Lower leg skin (tissue), 4 donors: ENCODE measurements around the gene IDH3G. TPM values are rescaled to one million over a fixed set of nuclear protein-coding genes. Genes with fewer than 3 reads are reported as not detected.
A peak's percentile ranks its signal among the peaks of the same experiment; 100 is the strongest.

ENCODE experiments used
- DNase-seq, 2 donors: peaks; one replicate each; pipeline ENCODE4 v3.0.0-alpha.2; 2019; ENCODE audit warnings: low spot score in 2 of 2
- H3K4me3 ChIP-seq: fragments of 200-600 bp; sonication (generic); 2 replicates; pipeline ENCODE4 v1.5.1; 2017; ENCODE audit warnings: mild to moderate bottlenecking, low read depth; ENCODE audit not compliant: poor library complexity, severe bottlenecking
- CTCF ChIP-seq, 3 donors: fragments of 450-650 bp; IDR thresholded peaks; one replicate each; pipeline ENCODE4 v1.5.1; 2016; ENCODE audit warnings: antibody characterized with exemption in 3 of 3, mild to moderate bottlenecking in 3 of 3, moderate library complexity in 2 of 3
- POLR2A ChIP-seq, 2 donors: fragments of 450-650 bp; IDR thresholded peaks; one replicate each; pipeline ENCODE4 v1.6.1; 2016 to 2017; ENCODE audit warnings: antibody characterized with exemption in 2 of 2, mild to moderate bottlenecking in 1 of 2, moderate library complexity in 1 of 2
- WGBS, 2 donors: methylation state at CpG; one replicate each; pipeline ENCODE4 v1.1.5; 2018; 5-methylcytosine and 5-hydroxymethylcytosine counted together
- intact Hi-C: fragments of 100-400 bp; cut with DNase I; formaldehyde crosslinking; loops from one replicate; pipeline ENCODE4 v1.15.0; 2023; ENCODE audit warnings: low total_unique reads
- total RNA-seq, 4 donors: library from RNA; depleted of rRNA; stranded (reverse); fragments of >200 nt; gene quantifications; one replicate each; pipeline ENCODE4 v1.1.0, GENCODE V29; 2016

Gene IDH3G
- total RNA-seq, 4 donors from 2014 or later: 66.2 to 94.8 (median 76.1) TPM

- 80 to 84% methylated on average over 6 to 29 of the region's 29 CpGs for WGBS, 2 donors
- no peak for TF ChIP-seq CTCF (IDR thresholded peaks at IDR 0.05)
- no peak for TF ChIP-seq POLR2A (IDR thresholded peaks at IDR 0.05)
- no peak for DNase-seq
Observed at GRCh38 chrX:153739754-153740486, 54.3 kb downstream of the IDH3G start.

GRCh38 chrX:153738056-153738605 lies 56.0 kb downstream of the IDH3G start:
- TF ChIP-seq POLR2A (IDR thresholded peaks at IDR 0.05) (no peak), CTCF (IDR thresholded peaks at IDR 0.05) (no peak)
- no peak for DNase-seq
- no peak overlapping the region for H3K4me3 ChIP-seq
- WGBS, 2 donors: 88 to 90% methylated on average over 2 to 27 of the region's 27 CpGs
- intact Hi-C loops: no loop called here

More at GRCh38 chrX:153739754-153740486, 54.3 kb downstream of the IDH3G start:
- no peak overlapping the region for H3K4me3 ChIP-seq
- intact Hi-C loops: no loop called here

GRCh38 chrX:153736871-153737441 lies 57.2 kb downstream of the IDH3G start:
- no peak for DNase-seq
- TF ChIP-seq CTCF (IDR thresholded peaks at IDR 0.05) (no peak), POLR2A (IDR thresholded peaks at IDR 0.05) (no peak)
- WGBS, 2 donors: 75 to 82% methylated on average over 6 to 15 of the region's 15 CpGs
- H3K4me3 ChIP-seq: no peak overlapping the region
- intact Hi-C loops: no loop called here

- no peak overlapping the region for H3K4me3 ChIP-seq
- TF ChIP-seq CTCF (IDR thresholded peaks at IDR 0.05) (no peak), POLR2A (IDR thresholded peaks at IDR 0.05) (no peak)
- peak in 1 of 2 donors; percentile 76 for DNase-seq
- 80 to 83% methylated on average over 20 to 30 of the region's 30 CpGs for WGBS, 2 donors
- intact Hi-C loops: no loop called here
Observed at GRCh38 chrX:153736071-153736820, 57.9 kb downstream of the IDH3G start.

Other genes with a start within 250 kb of the IDH3G start
- gene CCNQ, start 195.2 kb downstream of the IDH3G start, total RNA-seq: 10 to 100 TPM; 20.7 to 35.7 (median 28.5) TPM
- gene DUSP9, start 147.2 kb downstream of the IDH3G start, total RNA-seq: under 1 TPM in 2 of 4 donors, not detected in 2; 0.13 to 0.20 TPM
- gene PNCK, start 120.6 kb downstream of the IDH3G start, total RNA-seq: 1 to 10 TPM in 3 of 4 donors, under 1 TPM in 1; 0.76 to 6.7 (median 2.1) TPM
- 10 to 100 TPM; 26.5 to 43.5 (median 34.5) TPM for gene SLC6A8, start 106.4 kb downstream of the IDH3G start, total RNA-seq
- gene BCAP31, start 70.0 kb downstream of the IDH3G start, total RNA-seq: 100 to 1,000 TPM; 139 to 210 (median 169) TPM
- 1 to 10 TPM; 5.0 to 9.3 (median 7.4) TPM for gene ABCD1, start 69.5 kb downstream of the IDH3G start, total RNA-seq
- 10 to 100 TPM; 10.9 to 21.9 (median 12.3) TPM for gene PLXNB3, start 30.1 kb downstream of the IDH3G start, total RNA-seq
- gene SRPK3, start 13.3 kb downstream of the IDH3G start, total RNA-seq: under 1 TPM in 3 of 4 donors, not detected in 1; 0.30 to 0.79 (median 0.36) TPM
- 100 to 1,000 TPM in 3 of 4 donors, 10 to 100 TPM in 1; 90.2 to 169 (median 156) TPM for gene SSR4, start 293 bp upstream of the IDH3G start, total RNA-seq
- gene PDZD4, start 36.2 kb upstream of the IDH3G start, total RNA-seq: 1 to 10 TPM; 2.2 to 6.4 (median 4.6) TPM
- gene L1CAM, start 91.8 kb upstream of the IDH3G start, total RNA-seq: 10 to 100 TPM in 2 of 4 donors, 1 to 10 TPM in 2; 3.0 to 12.9 (median 8.4) TPM
- gene AVPR2, start 110.3 kb upstream of the IDH3G start, total RNA-seq: 1 to 10 TPM in 2 of 4 donors, under 1 TPM in 2; 0.53 to 2.6 (median 0.98) TPM
- 10 to 100 TPM in 2 of 4 donors, 1 to 10 TPM in 2; 2.7 to 14.8 (median 10.5) TPM for gene ARHGAP4, start 131.9 kb upstream of the IDH3G start, total RNA-seq
- gene NAA10, start 140.7 kb upstream of the IDH3G start, total RNA-seq: 10 to 100 TPM; 32.6 to 70.9 (median 51.1) TPM
- 10 to 100 TPM in 1 of 4 donors, 1 to 10 TPM in 2, under 1 TPM in 1; 0.76 to 11.8 (median 4.2) TPM for gene RENBP, start 150.3 kb upstream of the IDH3G start, total RNA-seq
- 10 to 100 TPM; 32.6 to 51.6 (median 40.9) TPM for gene HCFC1, start 177.4 kb upstream of the IDH3G start, total RNA-seq
- gene TMEM187, start 178.4 kb upstream of the IDH3G start, total RNA-seq: 10 to 100 TPM; 10.1 to 21.6 (median 14.4) TPM
- 10 to 100 TPM; 57.5 to 67.4 (median 60.6) TPM for gene IRAK1, start 225.5 kb upstream of the IDH3G start, total RNA-seq